ENCODE measurements around the gene ZBTB43. TPM values are rescaled to one million over a fixed set of nuclear protein-coding genes. Genes with fewer than 3 reads are reported as not detected.
A peak's percentile ranks its signal among the peaks of the same experiment; 100 is the strongest.

The ZBTB43 gene
- total RNA-seq, 2 experiments from 2014 or later: 20.5 to 28.4 TPM

DNA sequence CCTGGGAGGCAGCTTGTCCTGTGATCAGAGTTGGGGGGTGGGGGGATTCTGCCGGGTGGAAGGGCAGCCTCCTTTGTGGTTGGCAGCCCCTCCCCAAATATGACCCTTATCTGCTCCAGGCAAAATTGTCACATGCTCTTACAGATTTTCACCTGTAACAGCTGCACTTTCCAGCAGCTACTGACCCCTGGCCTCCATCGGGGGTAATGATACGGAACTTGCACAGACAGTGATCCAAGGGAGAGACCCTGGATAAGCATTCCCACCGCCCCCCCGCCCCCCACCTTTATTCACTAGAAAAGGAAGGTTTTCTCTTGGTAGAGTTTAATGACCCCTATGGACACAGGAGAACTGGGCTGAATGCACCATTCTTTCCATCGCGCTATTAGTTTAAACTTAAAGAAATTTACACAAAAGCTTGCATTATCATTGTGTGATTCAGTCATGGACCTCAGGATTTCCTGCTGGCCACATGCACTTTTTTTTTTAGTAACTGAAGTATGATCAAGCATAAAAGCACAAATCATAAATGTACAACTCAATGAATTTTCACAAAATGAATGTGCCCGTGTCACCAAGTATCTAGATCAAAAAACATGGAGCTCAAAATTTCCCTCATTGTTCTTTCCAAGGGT is 44.9 kb downstream of the ZBTB43 start:
- Mint-ChIP-seq H3K27ac (no peak overlapping the region), H3K27me3 (peaks cover 20% of the 10 kb centered on the region), H3K4me1 (ENCODE audit: low read depth) (no peaks in the 10 kb centered on the region), H3K4me3 (no peak overlapping the region), H3K36me3 (no peaks in the 10 kb centered on the region), H3K9me3 (no peaks in the 10 kb centered on the region)
- DNase-seq: no peak
- CTCF ChIA-PET: interaction anchor here (0.7 kb wide), 1 partner anchor 10 kb away, joined by 3 read pairs; no protein-coding TSS in a partner anchor
- intact Hi-C loops (cut with micrococcal nuclease): no loop called here
- POLR2A ChIA-PET: interaction anchor here (1.1 kb wide), 1 partner anchor 16 kb away, joined by 5 read pairs; no protein-coding TSS in a partner anchor

DNA sequence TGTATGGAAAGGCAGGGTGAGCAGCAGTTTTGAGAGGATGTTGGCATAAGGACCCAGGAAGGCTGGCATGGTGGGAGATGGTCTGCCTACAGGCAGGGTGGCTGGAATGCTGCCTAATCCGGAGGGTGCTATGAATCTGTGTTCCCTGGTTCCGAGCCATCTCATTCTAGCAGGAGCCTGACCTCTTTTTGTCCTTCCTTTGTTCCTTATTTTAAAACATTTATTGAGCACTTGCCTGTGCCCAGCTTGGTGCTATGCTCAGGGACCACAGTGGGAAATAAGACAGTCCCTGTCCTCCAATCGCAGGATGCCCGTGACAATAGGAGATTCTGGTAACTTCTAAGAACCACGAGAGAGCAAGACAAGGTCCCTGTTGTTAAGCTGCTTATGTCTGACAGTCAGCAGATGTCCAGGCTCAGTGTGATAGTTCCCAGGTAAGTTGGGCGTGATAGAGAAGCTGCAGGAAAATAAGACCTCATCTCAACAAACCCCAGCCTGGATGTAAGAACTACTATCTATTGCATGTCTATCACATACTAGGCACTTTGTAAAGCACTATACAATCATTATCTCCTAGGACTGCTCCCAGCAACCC is 46.5 kb downstream of the ZBTB43 start:
- ChIA-PET CTCF (interaction anchor here (1.6 kb wide), 1 partner anchor 8 kb away, joined by 7 read pairs; no protein-coding TSS in a partner anchor), POLR2A (no interaction called here)
- intact Hi-C loops (cut with micrococcal nuclease): no loop called here
- DNase-seq: no peak
- no peak overlapping the region for H3K27ac Mint-ChIP-seq
- H3K9me3 Mint-ChIP-seq: no peaks in the 10 kb centered on the region
- H3K27me3 Mint-ChIP-seq: peaks cover 27% of the 10 kb centered on the region
- no peaks in the 10 kb centered on the region for H3K36me3 Mint-ChIP-seq
- no peaks in the 10 kb centered on the region for H3K4me1 Mint-ChIP-seq (ENCODE audit: low read depth)
- H3K4me3 Mint-ChIP-seq: no peak overlapping the region

DNA sequence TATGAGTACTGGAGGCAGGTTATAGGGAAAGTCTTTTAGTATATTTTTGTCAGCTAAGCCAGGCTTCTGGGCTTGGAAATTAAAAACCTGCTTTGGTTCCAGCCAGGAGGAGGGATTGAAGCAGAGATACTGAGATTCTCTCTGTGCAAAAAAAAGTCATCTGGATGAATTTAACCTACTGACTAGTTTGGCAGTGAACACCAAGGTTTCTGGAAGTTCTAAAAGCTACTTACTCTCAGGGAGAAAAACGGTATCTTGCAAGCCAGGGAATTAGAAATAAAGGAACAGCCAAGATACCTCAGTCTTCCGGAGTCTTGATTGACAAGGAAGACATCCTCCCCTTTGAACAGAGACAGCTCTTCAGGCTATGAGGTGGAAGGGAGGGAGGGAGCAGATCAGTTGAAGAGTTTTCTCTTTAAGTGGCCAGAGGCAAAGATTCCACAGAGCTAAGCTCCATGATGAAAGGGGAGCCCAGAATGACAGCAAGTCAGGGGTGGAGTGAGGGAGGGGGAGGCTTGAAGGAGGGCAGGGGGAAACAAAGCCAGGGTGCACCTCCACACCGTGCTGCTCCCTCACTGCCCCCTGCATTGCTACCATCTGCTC is 47.3 kb downstream of the ZBTB43 start:
- no peak overlapping the region for H3K4me3 Mint-ChIP-seq
- H3K27me3 Mint-ChIP-seq: peaks cover 27% of the 10 kb centered on the region
- ChIA-PET POLR2A (no interaction called here), CTCF (interaction anchor here (1.6 kb wide), 1 partner anchor 8 kb away, joined by 7 read pairs; no protein-coding TSS in a partner anchor)
- no peaks in the 10 kb centered on the region for H3K36me3 Mint-ChIP-seq
- no peak overlapping the region for H3K27ac Mint-ChIP-seq
- no peaks in the 10 kb centered on the region for H3K4me1 Mint-ChIP-seq (ENCODE audit: low read depth)
- intact Hi-C loops (cut with micrococcal nuclease): no loop called here
- DNase-seq: no peak
- no peaks in the 10 kb centered on the region for H3K9me3 Mint-ChIP-seq

DNA sequence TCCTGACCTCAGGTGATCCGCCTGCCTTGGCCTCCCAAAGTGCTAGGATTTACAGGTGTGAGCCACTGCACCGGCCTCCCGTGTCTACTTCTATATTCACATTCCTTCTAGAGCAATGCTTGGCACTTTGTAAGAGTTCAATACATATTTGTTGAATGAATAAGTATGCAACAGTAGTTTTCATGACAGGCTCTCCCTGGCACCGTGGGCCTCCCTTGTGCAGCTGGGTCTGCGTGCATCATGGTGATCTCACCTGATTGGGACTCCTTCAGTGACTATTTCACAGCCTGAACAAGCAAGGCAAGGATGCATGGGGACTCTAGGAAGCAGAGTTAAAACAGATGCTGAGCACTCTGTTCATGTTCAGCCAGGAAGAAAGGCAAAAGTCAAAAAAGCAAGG is 48.8 kb downstream of the ZBTB43 start:
- H3K27me3 Mint-ChIP-seq: peaks cover 27% of the 10 kb centered on the region
- H3K4me3 Mint-ChIP-seq: no peak overlapping the region
- H3K36me3 Mint-ChIP-seq: no peaks in the 10 kb centered on the region
- no peaks in the 10 kb centered on the region for H3K9me3 Mint-ChIP-seq
- intact Hi-C loops (cut with micrococcal nuclease): no loop called here
- ChIA-PET POLR2A (no interaction called here), CTCF (no interaction called here)
- H3K4me1 Mint-ChIP-seq (ENCODE audit: low read depth): no peaks in the 10 kb centered on the region
- H3K27ac Mint-ChIP-seq: no peak overlapping the region
- DNase-seq: no peak

DNA sequence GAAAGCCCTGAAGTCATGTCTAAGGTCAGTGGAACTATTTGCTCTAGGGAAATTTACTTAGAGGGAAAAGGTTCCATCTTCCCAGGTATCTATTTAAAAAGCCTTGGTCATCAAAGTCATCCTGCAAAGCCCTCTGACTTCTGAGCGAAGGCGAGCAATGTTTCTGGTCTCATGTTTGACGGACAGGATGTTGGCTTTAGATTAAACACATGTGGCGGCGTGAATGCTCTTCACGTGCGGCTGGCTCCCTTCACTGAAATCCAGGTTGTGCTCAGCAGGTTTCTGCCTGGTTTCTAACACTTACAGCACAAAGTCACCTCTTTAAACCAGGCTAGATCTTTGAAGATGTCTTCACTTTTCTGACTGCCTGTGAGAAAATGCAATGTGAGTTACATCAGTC is 49.9 kb downstream of the ZBTB43 start:
- no peak overlapping the region for H3K27ac Mint-ChIP-seq
- no peaks in the 10 kb centered on the region for H3K4me1 Mint-ChIP-seq (ENCODE audit: low read depth)
- no peak overlapping the region for H3K4me3 Mint-ChIP-seq
- intact Hi-C loops (cut with micrococcal nuclease): no loop called here
- ChIA-PET CTCF (no interaction called here), POLR2A (no interaction called here)
- H3K9me3 Mint-ChIP-seq: no peaks in the 10 kb centered on the region
- no peaks in the 10 kb centered on the region for H3K36me3 Mint-ChIP-seq
- peaks cover 27% of the 10 kb centered on the region for H3K27me3 Mint-ChIP-seq
- DNase-seq: no peak

DNA sequence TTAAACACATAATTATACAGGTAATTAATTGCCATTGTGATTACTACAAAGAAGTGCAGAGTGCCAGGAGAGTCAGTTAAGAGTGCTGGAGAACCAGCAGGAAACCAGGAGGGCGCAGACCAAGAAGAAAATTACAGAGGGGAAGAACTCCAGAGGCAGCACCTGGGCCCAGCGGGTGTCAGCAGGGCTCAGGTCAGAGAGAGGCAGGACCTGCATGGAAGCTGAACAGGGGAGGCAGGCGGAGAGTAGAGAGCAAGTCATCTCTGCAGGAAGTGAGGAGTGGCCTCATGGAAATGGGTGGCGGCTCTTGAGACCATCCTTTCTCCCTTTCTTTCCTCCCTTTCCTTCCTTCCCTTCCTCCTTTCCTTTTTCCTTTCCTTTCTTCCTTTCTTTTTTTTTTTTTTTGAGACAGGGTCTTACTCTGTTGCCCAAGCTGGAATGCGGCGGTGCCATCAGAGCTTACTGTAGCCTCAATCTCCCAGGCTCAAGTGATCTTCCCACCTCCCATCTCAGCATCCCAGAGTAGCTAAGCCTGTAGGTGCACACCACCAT is 51.6 kb downstream of the ZBTB43 start:
- peaks cover 20% of the 10 kb centered on the region for H3K27me3 Mint-ChIP-seq
- intact Hi-C loops (cut with micrococcal nuclease): no loop called here

DNA sequence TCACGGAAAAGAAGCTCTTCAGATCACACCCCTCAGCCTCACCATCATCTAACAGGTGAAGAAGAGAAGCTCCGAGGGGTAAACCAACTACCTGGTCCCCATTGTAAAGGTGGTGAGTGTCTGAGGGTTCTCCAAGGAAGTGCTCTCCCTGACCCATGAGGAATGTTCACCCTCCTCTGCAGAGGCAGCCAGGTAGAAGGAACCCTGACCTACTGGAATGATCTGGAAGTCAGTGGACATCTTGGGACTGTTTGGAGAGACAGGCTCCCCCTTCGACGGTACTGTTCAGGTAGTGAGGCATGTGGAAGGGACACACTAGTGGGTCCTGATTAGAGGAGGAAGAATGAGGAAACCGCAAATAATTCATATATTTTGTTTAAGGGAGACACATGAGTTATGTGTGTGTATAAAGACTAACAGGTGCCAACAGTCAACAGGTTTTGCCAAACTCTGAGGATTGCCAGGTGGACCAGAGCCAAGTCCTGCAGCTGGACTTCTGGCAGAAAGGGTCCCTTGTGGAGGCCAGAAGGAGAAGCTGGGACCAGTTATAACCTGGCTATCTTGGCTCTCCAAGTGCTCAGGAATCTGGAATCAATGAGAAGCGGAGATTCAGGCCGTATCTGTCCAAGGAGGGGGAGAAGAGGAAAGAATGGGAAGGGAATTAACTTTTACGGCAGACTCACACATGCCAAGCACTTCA is 52.6 kb downstream of the ZBTB43 start:
- CTCF ChIA-PET: interaction anchor here (0.7 kb wide), 1 partner anchor 151 kb away, joined by 3 read pairs; no protein-coding TSS in a partner anchor
- intact Hi-C loops (cut with micrococcal nuclease): no loop called here
- Mint-ChIP-seq H3K27ac (no peak overlapping the region), H3K36me3 (no peaks in the 10 kb centered on the region), H3K27me3 (peaks cover 12% of the 10 kb centered on the region), H3K4me3 (no peak overlapping the region), H3K4me1 (ENCODE audit: low read depth) (peaks cover 12% of the 10 kb centered on the region), H3K9me3 (no peaks in the 10 kb centered on the region)
- no peak for DNase-seq
- POLR2A ChIA-PET: no interaction called here

More for the DNA sequence above, 51.6 kb downstream of the ZBTB43 start:
- Mint-ChIP-seq H3K4me3 (no peak overlapping the region), H3K9me3 (no peaks in the 10 kb centered on the region), H3K27ac (no peak overlapping the region), H3K36me3 (no peaks in the 10 kb centered on the region), H3K4me1 (ENCODE audit: low read depth) (peaks cover 2% of the 10 kb centered on the region)
- DNase-seq: no peak
- ChIA-PET CTCF (interaction anchor here (0.7 kb wide), 1 partner anchor 150 kb away, joined by 3 read pairs; no protein-coding TSS in a partner anchor), POLR2A (no interaction called here)

DNA sequence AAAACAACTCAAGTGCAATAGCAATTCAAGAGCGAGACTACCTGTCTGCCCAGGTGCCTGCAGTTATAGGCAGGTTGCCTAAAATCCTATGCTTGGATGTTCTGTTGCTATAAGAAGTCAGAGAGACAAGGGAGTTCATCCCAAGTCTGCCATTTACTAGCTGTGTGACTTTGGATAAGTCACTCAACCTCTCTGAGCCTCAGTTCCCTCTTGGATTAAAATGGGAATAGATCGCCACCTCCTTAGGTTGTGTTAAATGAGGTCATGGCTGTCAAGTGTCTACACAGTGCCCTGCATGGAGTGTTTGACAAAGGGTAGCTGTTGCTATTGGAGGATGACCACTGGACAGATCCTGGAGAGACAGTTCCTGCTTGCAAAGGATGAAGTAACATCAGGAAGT is 54.3 kb downstream of the ZBTB43 start:
- Mint-ChIP-seq H3K27me3 (peaks cover 8% of the 10 kb centered on the region), H3K4me1 (ENCODE audit: low read depth) (peaks cover 16% of the 10 kb centered on the region), H3K9me3 (no peaks in the 10 kb centered on the region), H3K4me3 (peak overlapping the region; percentile 75), H3K36me3 (no peaks in the 10 kb centered on the region), H3K27ac (no peak overlapping the region)
- POLR2A ChIA-PET: no interaction called here
- CTCF ChIA-PET: interaction anchor here (0.8 to 1.7 kb wide), 11 partner anchors 10 to 247 kb away, joined by 3 to 7 read pairs (median 4); partner anchors contain the start of genes RALGPS1 and ZBTB43
- no peak for DNase-seq
- intact Hi-C loops (cut with micrococcal nuclease): no loop called here

DNA sequence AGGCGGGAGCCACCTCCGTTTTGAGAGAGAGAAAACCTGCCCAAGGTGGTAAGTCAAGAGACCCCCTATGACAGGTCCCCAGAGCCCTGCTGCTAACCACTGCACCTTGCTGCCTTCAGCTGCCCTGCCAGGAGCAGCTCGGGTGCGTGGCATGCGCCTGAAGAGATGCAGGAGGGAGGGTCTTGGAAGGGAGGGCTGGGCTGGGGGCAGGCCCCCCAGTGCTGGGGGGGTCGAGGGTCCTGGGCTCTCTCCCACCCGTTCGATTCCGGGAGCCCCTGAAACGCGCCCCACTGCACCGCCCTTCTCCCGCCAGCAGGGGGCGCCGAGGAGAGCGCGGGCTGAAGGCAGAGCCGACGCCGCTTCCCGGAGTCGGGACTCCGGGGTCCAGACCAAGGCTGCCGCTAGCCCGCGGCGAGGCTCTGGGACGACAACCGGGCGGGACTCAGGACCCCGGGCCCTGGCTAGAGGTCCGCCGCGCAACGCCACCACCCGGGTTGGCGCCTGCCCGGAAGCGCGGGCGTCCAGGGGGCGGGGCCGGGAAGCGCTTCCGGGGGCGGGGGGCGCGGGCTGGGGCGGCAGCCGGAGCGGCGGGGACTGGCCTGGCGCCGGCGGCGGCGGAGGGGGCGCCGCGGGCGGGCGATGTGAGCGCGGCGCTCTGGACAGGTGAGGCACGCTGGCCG is 55.4 kb downstream of the ZBTB43 start, which contains the start of gene ZBTB34:
Gene ZBTB34 (plus strand): TSS at position 563 of the 680 bp plus-strand sequence. CDS start 18,761 bp downstream, outside the sequence.
- DNase-seq: peak; percentile 80
- H3K36me3 Mint-ChIP-seq: peaks cover 3% of the 10 kb centered on the region
- POLR2A ChIA-PET: interaction anchor here (0.5 to 1.0 kb wide), 2 partner anchors 55 to 859 kb away, joined by 3 read pairs; partner anchors contain the start of gene ZBTB43
- peak within 1 kb of the TSS; percentile 79 for H3K27ac Mint-ChIP-seq
- H3K4me1 Mint-ChIP-seq (ENCODE audit: low read depth): peaks cover 16% of the 10 kb centered on the region
- H3K9me3 Mint-ChIP-seq: no peaks in the 10 kb centered on the region
- CTCF ChIA-PET: interaction anchor here (0.6 to 1.7 kb wide), 12 partner anchors 9 to 246 kb away, joined by 3 to 7 read pairs (median 4); partner anchors contain the start of genes RALGPS1 and ZBTB43
- H3K4me3 Mint-ChIP-seq: peak within 1 kb of the TSS; percentile 80
- intact Hi-C loops (cut with micrococcal nuclease): loop anchor here (2.0 kb wide), 1 partner anchor 55 kb away; the partner anchor contains the start of gene ZBTB43
- H3K27me3 Mint-ChIP-seq: peaks cover 3% of the 10 kb centered on the region

DNA sequence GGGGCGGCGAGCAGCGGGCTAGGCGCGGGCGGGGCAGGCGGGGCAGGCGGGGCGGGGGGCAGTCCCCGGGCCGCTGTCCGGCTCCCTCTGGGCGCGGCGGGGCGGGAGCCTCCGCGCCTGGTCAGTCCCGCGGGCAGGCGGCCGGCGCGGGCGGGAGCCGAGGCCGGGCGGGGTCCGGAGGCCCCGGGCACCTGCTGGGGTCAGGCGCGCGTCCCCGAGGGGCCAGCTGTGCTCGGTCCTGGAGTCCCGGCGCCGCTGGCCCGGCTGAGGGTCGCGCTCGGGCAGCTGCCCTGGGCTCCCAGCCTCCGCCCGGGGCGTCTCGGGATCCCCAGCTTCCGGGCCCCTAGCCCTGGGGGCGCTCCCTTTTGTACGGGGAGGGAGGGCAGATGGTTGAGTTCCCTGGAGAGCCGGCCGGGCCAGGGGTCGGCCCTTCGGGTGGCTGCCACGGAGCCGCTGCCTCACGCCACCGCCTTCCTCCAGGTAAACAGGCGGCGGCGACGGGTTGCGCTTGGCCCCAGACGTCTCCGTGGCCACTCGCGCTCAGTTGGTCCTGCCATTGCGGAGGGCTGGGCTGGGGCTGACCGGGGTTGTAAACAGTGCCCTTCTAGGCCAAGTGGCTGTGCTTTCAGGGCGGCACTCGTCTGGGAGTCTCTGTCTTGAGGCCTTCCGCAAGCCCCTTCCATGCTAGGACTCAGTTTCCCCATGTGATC is 56.1 kb downstream of the ZBTB43 start:
- ChIA-PET POLR2A (interaction anchor here (1.0 kb wide), 1 partner anchor 56 kb away, joined by 3 read pairs; the partner anchor contains the start of gene ZBTB43), CTCF (interaction anchor here (0.6 to 1.4 kb wide), 4 partner anchors 41 to 155 kb away, joined by 3 to 6 read pairs (median 4); no protein-coding TSS in a partner anchor)
- peak overlapping the region; percentile 80 for H3K4me3 Mint-ChIP-seq
- H3K4me1 Mint-ChIP-seq (ENCODE audit: low read depth): peaks cover 16% of the 10 kb centered on the region
- intact Hi-C loops (cut with micrococcal nuclease): loop anchor here (2.0 kb wide), 1 partner anchor 56 kb away; the partner anchor contains the start of gene ZBTB43
- DNase-seq: peak; percentile 28
- H3K27ac Mint-ChIP-seq: peak overlapping the region; percentile 49
- H3K36me3 Mint-ChIP-seq: peaks cover 4% of the 10 kb centered on the region
- no peaks in the 10 kb centered on the region for H3K9me3 Mint-ChIP-seq
- peaks cover under 1% of the 10 kb centered on the region for H3K27me3 Mint-ChIP-seq
